CD14-positive monocyte (primary cell): ENCODE results near the gene DNAJC16. TPM values are rescaled to one million over a fixed set of nuclear protein-coding genes. Genes with fewer than 3 reads are reported as not detected.
A peak's percentile ranks its signal among the peaks of the same experiment; 100 is the strongest.
"Not testable (repeated sequence)": the region's sequence is repeated elsewhere in the genome, so short reads cannot be mapped to it uniquely, and the experiment has no call there.

Source experiments
- DNase-seq, 3 donors: peaks; one replicate each; pipeline ENCODE4 v3.0.0-alpha.2; 2011 to 2022
- H2AFZ ChIP-seq: 2 replicates; pipeline ENCODE4 v1.6.0; 2012; ENCODE audit warnings: mild to moderate bottlenecking, low read depth, low read length, inconsistent platforms; ENCODE audit not compliant: insufficient read depth, poor library complexity, severe bottlenecking
- H3K27ac ChIP-seq, 2 donors: 1 replicate in 1 of 2; 2 replicates in 1 of 2; pipeline ENCODE4 v1.5.1; 2012 to 2013; ENCODE audit warnings: low read length in 2 of 2, control low read depth in 1 of 2, inconsistent platforms in 1 of 2, low read depth in 1 of 2, mild to moderate bottlenecking in 1 of 2
- H3K27me3 ChIP-seq, 2 donors: one replicate each; pipeline versions ENCODE4 v1.6.0 to v1.6.1; 2011 to 2013; ENCODE audit warnings: low read length in 2 of 2; ENCODE audit not compliant: control insufficient read depth in 2 of 2, insufficient read depth in 2 of 2
- H3K36me3 ChIP-seq, 2 donors: replicated peaks in 1 of 2; 1 replicate in 1 of 2; 2 replicates in 1 of 2; pipeline versions ENCODE4 v1.5.1 to v1.6.1; 2012 to 2013; ENCODE audit warnings: low read length in 2 of 2, control low read depth in 1 of 2, inconsistent platforms in 1 of 2, mild to moderate bottlenecking in 1 of 2; ENCODE audit not compliant: insufficient read depth in 2 of 2, control insufficient read depth in 1 of 2
- H3K4me1 ChIP-seq, 2 donors: 1 replicate in 1 of 2; 2 replicates in 1 of 2; pipeline versions ENCODE4 v1.5.1 to v1.6.1; 2012 to 2013; ENCODE audit warnings: low read length in 2 of 2, control low read depth in 1 of 2, inconsistent platforms in 1 of 2, mild to moderate bottlenecking in 1 of 2, moderate library complexity in 1 of 2; ENCODE audit not compliant: insufficient read depth in 2 of 2, control insufficient read depth in 1 of 2
- H3K4me2 ChIP-seq: replicated peaks from 2 replicates; pipeline ENCODE3; 2012; ENCODE audit warnings: low read length, moderate library complexity, mild to moderate bottlenecking; ENCODE audit not compliant: poor library complexity, severe bottlenecking; ENCODE audit errors: extremely low read depth
- H3K4me3 ChIP-seq, 3 experiments: fragments of 200-600 bp in 1 of 3; sonication (generic) in 1 of 3; replicated peaks in 1 of 3; 1 replicate in 2 of 3; 2 replicates in 1 of 3; pipeline ENCODE4 v1.5.1; 2011 to 2013; ENCODE audit warnings: low read length in 3 of 3, mild to moderate bottlenecking in 3 of 3, control low read depth in 2 of 3, low read depth in 2 of 3, inconsistent platforms in 1 of 3, moderate library complexity in 1 of 3
- H3K79me2 ChIP-seq: 2 replicates; pipeline ENCODE4 v1.6.0; 2012; ENCODE audit warnings: mild to moderate bottlenecking, control low read depth, inconsistent platforms, low read length, moderate library complexity; ENCODE audit not compliant: insufficient read depth
- H3K9ac ChIP-seq: 2 replicates; pipeline ENCODE4 v1.6.0; 2017; ENCODE audit warnings: low read length, mild to moderate bottlenecking; ENCODE audit not compliant: insufficient read depth, poor library complexity, severe bottlenecking
- H3K9me3 ChIP-seq, 2 donors: replicated peaks in 1 of 2; 1 replicate in 1 of 2; 2 replicates in 1 of 2; pipeline versions ENCODE4 v1.5.1 to v1.6.1; 2012 to 2013; ENCODE audit warnings: low read length in 2 of 2, control low read depth in 1 of 2; ENCODE audit not compliant: control insufficient read depth in 1 of 2, insufficient read depth in 1 of 2
- H4K20me1 ChIP-seq: 2 replicates; pipeline ENCODE4 v1.6.0; 2012; ENCODE audit warnings: mild to moderate bottlenecking, low read length, control low read depth, moderate library complexity; ENCODE audit not compliant: insufficient read depth
- H3K27ac Mint-ChIP-seq, 7 donors: one replicate each; pipeline ENCODE4 v1.8.0; 2020; ENCODE audit warnings: mild to moderate bottlenecking in 7 of 7, mixed read lengths in 7 of 7, moderate library complexity in 6 of 7, inconsistent platforms in 2 of 7
- H3K27me3 Mint-ChIP-seq, 3 donors: one replicate each; pipeline ENCODE4 v1.8.0; 2021 to 2022; ENCODE audit warnings: low read depth in 3 of 3, mild to moderate bottlenecking in 3 of 3, mixed read lengths in 3 of 3, moderate library complexity in 3 of 3, inconsistent platforms in 1 of 3
- H3K36me3 Mint-ChIP-seq, 2 donors: one replicate each; pipeline ENCODE4 v1.8.0; 2020; ENCODE audit warnings: mixed read lengths in 2 of 2, inconsistent platforms in 1 of 2, mild to moderate bottlenecking in 1 of 2
- H3K4me1 Mint-ChIP-seq: one replicate; pipeline ENCODE4 v1.8.0; 2020; ENCODE audit warnings: mild to moderate bottlenecking, mixed read lengths
- H3K4me3 Mint-ChIP-seq, 2 donors: one replicate each; pipeline ENCODE4 v1.8.0; 2020; ENCODE audit warnings: mild to moderate bottlenecking in 2 of 2, mixed read lengths in 2 of 2, moderate library complexity in 1 of 2
- H3K9me3 Mint-ChIP-seq, 7 donors: one replicate each; pipeline ENCODE4 v1.8.0; 2020 to 2022; ENCODE audit warnings: mixed read lengths in 7 of 7, mild to moderate bottlenecking in 6 of 7, moderate library complexity in 6 of 7, inconsistent platforms in 2 of 7
- WGBS: methylation state at CpG from one replicate; pipeline ENCODE4 v1.1.5; 2013; ENCODE audit warnings: missing lambda C conversion rate; ENCODE audit not compliant: insufficient coverage; 5-methylcytosine and 5-hydroxymethylcytosine counted together
- intact Hi-C, 2 donors: fragments of 100-400 bp; cut with micrococcal nuclease; formaldehyde crosslinking; loops; one replicate each; pipeline versions ENCODE4 v1.15.0 to v1.15.1; 2023
- polyA plus RNA-seq, 3 donors: library from polyadenylated mRNA; depleted of rRNA in 1 of 3; unstranded in 2 of 3; stranded (reverse) in 1 of 3; fragments of 300-500 nt in 2 of 3; fragments of >200 nt in 1 of 3; fragmentation: Illumina TruSeq in 2 of 3; gene quantifications; 1 replicate in 2 of 3; 2 replicates in 1 of 3; pipeline ENCODE4 v1.2.3, GENCODE V29; 2012 to 2021
- TF ChIP-seq, protein P1 (sequence below): fragments of 200-600 bp; IDR thresholded peaks from one replicate; pipeline ENCODE4 v1.8.0; 2022; ENCODE audit warnings: antibody characterized with exemption, mild to moderate bottlenecking

Gene DNAJC16
- polyA plus RNA-seq, 3 donors = 5.4 to 7.8 (median 6.3) TPM

- peaks cover 2% of the 10 kb centered on the region for H3K4me1 Mint-ChIP-seq
- H2AFZ ChIP-seq = no peak overlapping the region
- no peaks in the 10 kb centered on the region for H3K79me2 ChIP-seq
- H3K36me3 Mint-ChIP-seq = no peaks in the 10 kb centered on the region
- H3K4me2 ChIP-seq = no peak overlapping the region
- H3K4me1 ChIP-seq = no peaks in the 10 kb centered on the region
- no peak overlapping the region for H3K9ac ChIP-seq
- 96% methylated on average over 4 of the region's 5 CpGs for WGBS
- H3K4me3 ChIP-seq = no peak overlapping the region
- no peak for DNase-seq
- no peaks in the 10 kb centered on the region for H3K36me3 ChIP-seq
- H3K4me3 Mint-ChIP-seq = no peak overlapping the region
- H3K27ac Mint-ChIP-seq = no peak overlapping the region
- no peaks in the 10 kb centered on the region for H3K9me3 ChIP-seq
- intact Hi-C loops = no loop called here
- no peak overlapping the region for H3K27ac ChIP-seq
- peaks cover 0 to 4% (median 1%) of the 10 kb centered on the region in 3 donors for H3K27me3 Mint-ChIP-seq
- no peaks in the 10 kb centered on the region for H4K20me1 ChIP-seq
- H3K27me3 ChIP-seq = no peaks in the 10 kb centered on the region
- H3K9me3 Mint-ChIP-seq = peaks cover 0 to 4% (median 0%) of the 10 kb centered on the region in 7 donors
- TF ChIP-seq, protein P1, sequence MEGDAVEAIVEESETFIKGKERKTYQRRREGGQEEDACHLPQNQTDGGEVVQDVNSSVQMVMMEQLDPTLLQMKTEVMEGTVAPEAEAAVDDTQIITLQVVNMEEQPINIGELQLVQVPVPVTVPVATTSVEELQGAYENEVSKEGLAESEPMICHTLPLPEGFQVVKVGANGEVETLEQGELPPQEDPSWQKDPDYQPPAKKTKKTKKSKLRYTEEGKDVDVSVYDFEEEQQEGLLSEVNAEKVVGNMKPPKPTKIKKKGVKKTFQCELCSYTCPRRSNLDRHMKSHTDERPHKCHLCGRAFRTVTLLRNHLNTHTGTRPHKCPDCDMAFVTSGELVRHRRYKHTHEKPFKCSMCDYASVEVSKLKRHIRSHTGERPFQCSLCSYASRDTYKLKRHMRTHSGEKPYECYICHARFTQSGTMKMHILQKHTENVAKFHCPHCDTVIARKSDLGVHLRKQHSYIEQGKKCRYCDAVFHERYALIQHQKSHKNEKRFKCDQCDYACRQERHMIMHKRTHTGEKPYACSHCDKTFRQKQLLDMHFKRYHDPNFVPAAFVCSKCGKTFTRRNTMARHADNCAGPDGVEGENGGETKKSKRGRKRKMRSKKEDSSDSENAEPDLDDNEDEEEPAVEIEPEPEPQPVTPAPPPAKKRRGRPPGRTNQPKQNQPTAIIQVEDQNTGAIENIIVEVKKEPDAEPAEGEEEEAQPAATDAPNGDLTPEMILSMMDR = no peak
Observed at GRCh38 chr1:15477646-15478212, 48.9 kb upstream of the DNAJC16 start.

DNA sequence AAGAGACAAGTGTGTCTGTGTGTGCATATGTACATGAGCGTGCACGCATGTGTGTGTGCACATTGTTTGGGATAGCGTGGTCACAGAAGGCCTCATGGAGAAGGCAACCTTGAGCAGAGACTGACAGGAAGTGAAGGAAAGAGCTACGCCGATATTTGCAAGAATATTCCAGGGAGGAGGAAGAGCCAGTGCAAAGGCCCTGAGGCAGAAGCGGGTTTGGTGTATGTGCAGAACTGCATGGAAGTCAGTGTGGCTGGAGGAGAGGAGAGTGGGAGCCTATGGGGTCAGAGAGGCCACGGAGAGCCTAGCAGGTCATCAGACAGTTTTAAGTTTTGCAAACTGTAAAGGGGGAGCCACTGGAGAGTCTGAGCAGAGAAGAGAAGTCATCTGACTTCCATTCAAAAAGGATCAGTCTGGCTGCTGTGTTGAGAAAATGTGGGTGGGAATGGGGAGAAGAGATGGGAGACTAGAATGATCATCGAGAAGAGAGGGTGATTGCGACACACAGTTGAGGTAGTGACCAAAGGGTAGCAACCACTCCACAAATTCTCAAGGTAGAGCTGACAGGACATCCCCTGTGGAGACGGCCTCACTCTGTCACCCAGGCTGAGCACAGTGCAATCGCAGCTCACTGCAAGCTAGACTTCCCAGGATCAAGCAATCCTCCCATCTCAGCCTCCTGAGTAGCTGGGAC lies 46.8 kb upstream of the DNAJC16 start:
- DNase-seq = no peak
- H3K27ac ChIP-seq = no peak overlapping the region
- Mint-ChIP-seq H3K4me3 (no peak overlapping the region), H3K4me1 (peaks cover 2% of the 10 kb centered on the region), H3K36me3 (no peaks in the 10 kb centered on the region), H3K9me3 (peaks cover 0 to 4% (median 0%) of the 10 kb centered on the region in 7 donors), H3K27ac (peak overlapping the region in 2 of 7 donors; percentile 56 to 58), H3K27me3 (peaks cover 0 to 4% (median 1%) of the 10 kb centered on the region in 3 donors)
- no peaks in the 10 kb centered on the region for H3K36me3 ChIP-seq
- WGBS = 95% methylated on average over 8 of the region's 11 CpGs
- H4K20me1 ChIP-seq = no peaks in the 10 kb centered on the region
- TF ChIP-seq, protein P1 = no peak
- no peaks in the 10 kb centered on the region for H3K79me2 ChIP-seq
- H3K4me3 ChIP-seq = no peak overlapping the region
- no peaks in the 10 kb centered on the region for H3K4me1 ChIP-seq
- no peak overlapping the region for H2AFZ ChIP-seq
- intact Hi-C loops = no loop called here
- H3K9me3 ChIP-seq = no peaks in the 10 kb centered on the region
- H3K4me2 ChIP-seq = no peak overlapping the region
- no peaks in the 10 kb centered on the region for H3K27me3 ChIP-seq
- no peak overlapping the region for H3K9ac ChIP-seq

DNA sequence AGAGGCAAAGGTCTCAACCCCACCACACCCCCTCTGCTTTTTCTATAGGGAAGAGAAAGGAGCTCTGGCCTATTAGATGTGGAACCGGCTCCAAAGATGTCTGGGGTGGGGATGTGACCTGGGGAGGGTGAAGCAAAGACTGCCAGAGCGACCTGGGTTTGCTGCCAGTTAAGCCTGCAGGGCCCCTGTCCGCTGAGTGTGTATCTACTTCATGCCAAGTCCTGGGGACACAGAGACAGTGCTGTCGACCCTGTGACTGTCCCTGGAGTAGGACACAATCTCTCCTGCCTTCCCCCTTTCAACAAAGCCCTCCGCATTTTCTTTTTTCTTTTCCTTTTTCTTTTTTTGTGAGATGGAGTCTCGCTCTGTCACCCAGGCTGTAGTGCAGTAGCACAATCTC lies 44.2 kb upstream of the DNAJC16 start:
- H3K79me2 ChIP-seq, H3K27me3 Mint-ChIP-seq, H3K4me1 ChIP-seq, H3K9me3 ChIP-seq, H3K9me3 Mint-ChIP-seq, H3K36me3 ChIP-seq, H3K4me3 ChIP-seq, H3K4me1 Mint-ChIP-seq, H3K4me2 ChIP-seq, DNase-seq, H2AFZ ChIP-seq, H4K20me1 ChIP-seq, H3K9ac ChIP-seq, H3K4me3 Mint-ChIP-seq, H3K27ac ChIP-seq, intact Hi-C loops, H3K27me3 ChIP-seq: not testable (repeated sequence)
- 92% methylated on average over 2 of the region's 6 CpGs for WGBS
- Mint-ChIP-seq H3K27ac (peak overlapping the region in 1 of 7 donors; percentile 68), H3K36me3 (peaks cover 8 to 12% of the 10 kb centered on the region in 2 donors)
